Panc1 (cell line): ENCODE results near the gene ALDH6A1.

Source experiments
- CTCF ChIP-seq: fragments of 450-650 bp; IDR thresholded peaks from 2 replicates; pipeline ENCODE4 v1.5.1; 2017; ENCODE audit warnings: mild to moderate bottlenecking
- POLR2AphosphoS5 ChIP-seq: IDR thresholded peaks from 2 replicates; pipeline ENCODE4 v1.6.1; 2012; ENCODE audit warnings: mild to moderate bottlenecking, low read depth, low read length, moderate library complexity
- REST ChIP-seq, 2 experiments: IDR thresholded peaks; 2 replicates each; pipeline ENCODE4 v1.6.1; 2011 to 2012; ENCODE audit warnings: low read depth in 2 of 2, control low read depth in 1 of 2, low read length in 1 of 2, mild to moderate bottlenecking in 1 of 2, moderate library complexity in 1 of 2; ENCODE audit not compliant: insufficient read depth in 1 of 2
- SIN3A ChIP-seq: IDR thresholded peaks from 2 replicates; pipeline ENCODE4 v1.6.1; 2012; ENCODE audit warnings: low read depth, mild to moderate bottlenecking, low read length, moderate library complexity, borderline replicate concordance; ENCODE audit not compliant: insufficient read depth
- TCF7L2 ChIP-seq: IDR thresholded peaks from 2 replicates; pipeline ENCODE4 v1.6.1; 2011; ENCODE audit warnings: mild to moderate bottlenecking, low read depth, low read length, inconsistent platforms

GRCh38 chr14:74127634-74128033 is 43.4 kb upstream of the ALDH6A1 start:
- TF ChIP-seq CTCF (no peak), REST (IDR thresholded peaks at IDR 0.05; ENCODE audit: insufficient read depth in 1 of 2, low read depth in 2 of 2, low read length in 1 of 2) (no peak), SIN3A (no peak), POLR2AphosphoS5 (no peak), TCF7L2 (no peak)
